HG03520 (cell line): ENCODE measurements around the gene LRP1-AS.

ENCODE experiments used
- ATAC-seq: cut with Tn5 transposase; IDR thresholded peaks from one replicate; pipeline ENCODE4 v1.9.1; 2021; ENCODE audit warnings: mild to moderate bottlenecking, moderate library complexity; ENCODE audit not compliant: unreplicated experiment

Gene LRP1-AS

GRCh38 chr12:57160741-57161140, 13.3 kb upstream of the LRP1-AS start:
- ATAC-seq = no peak

GRCh38 chr12:57160040-57160439, 12.6 kb upstream of the LRP1-AS start:
- ATAC-seq = no peak

GRCh38 chr12:57159311-57159710, 11.9 kb upstream of the LRP1-AS start:
- ATAC-seq = no peak

GRCh38 chr12:57158665-57159064, 11.2 kb upstream of the LRP1-AS start:
- ATAC-seq = no peak

GRCh38 chr12:57158186-57158585, 10.8 kb upstream of the LRP1-AS start:
- ATAC-seq = no peak

- no peak for ATAC-seq
Observed at GRCh38 chr12:57157588-57158173, 10.3 kb upstream of the LRP1-AS start.

GRCh38 chr12:57156701-57157403, 9.4 kb upstream of the LRP1-AS start:
- ATAC-seq = no peak

- no peak for ATAC-seq
Observed at GRCh38 chr12:57154804-57155434, 7.5 kb upstream of the LRP1-AS start.

GRCh38 chr12:57154076-57154475, 6.7 kb upstream of the LRP1-AS start:
- ATAC-seq = no peak

GRCh38 chr12:57153415-57153997, 6.1 kb upstream of the LRP1-AS start:
- no peak for ATAC-seq

- no peak for ATAC-seq
Observed at GRCh38 chr12:57152639-57153038, 5.2 kb upstream of the LRP1-AS start.

- no peak for ATAC-seq
Observed at GRCh38 chr12:57151741-57152630, 4.6 kb upstream of the LRP1-AS start.

- ATAC-seq = no peak
Observed at GRCh38 chr12:57150400-57151000, 3.1 kb upstream of the LRP1-AS start.

- no peak for ATAC-seq
Observed at GRCh38 chr12:57149245-57149900, 2.0 kb upstream of the LRP1-AS start.

GRCh38 chr12:57148469-57149244, 1.2 kb upstream of the LRP1-AS start:
- no peak for ATAC-seq

- ATAC-seq = no peak
Observed at GRCh38 chr12:57146092-57146491, 1.3 kb downstream of the LRP1-AS start.

- no peak for ATAC-seq
Observed at GRCh38 chr12:57145460-57146059, 1.9 kb downstream of the LRP1-AS start.

GRCh38 chr12:57143454-57143853, 4.0 kb downstream of the LRP1-AS start:
- no peak for ATAC-seq

- ATAC-seq = no peak
Observed at GRCh38 chr12:57142727-57143126, 4.7 kb downstream of the LRP1-AS start.
